Bone marrow (tissue), 2 donors: ENCODE measurements around the gene P2RX3.
"Not testable (repeated sequence)": the region's sequence is repeated elsewhere in the genome, so short reads cannot be mapped to it uniquely, and the experiment has no call there.

Source experiments
- DNase-seq, 2 donors: peaks; one replicate each; lab custom pipeline; 2025; lab: John Stamatoyannopoulos, UW

P2RX3 gene

DNA sequence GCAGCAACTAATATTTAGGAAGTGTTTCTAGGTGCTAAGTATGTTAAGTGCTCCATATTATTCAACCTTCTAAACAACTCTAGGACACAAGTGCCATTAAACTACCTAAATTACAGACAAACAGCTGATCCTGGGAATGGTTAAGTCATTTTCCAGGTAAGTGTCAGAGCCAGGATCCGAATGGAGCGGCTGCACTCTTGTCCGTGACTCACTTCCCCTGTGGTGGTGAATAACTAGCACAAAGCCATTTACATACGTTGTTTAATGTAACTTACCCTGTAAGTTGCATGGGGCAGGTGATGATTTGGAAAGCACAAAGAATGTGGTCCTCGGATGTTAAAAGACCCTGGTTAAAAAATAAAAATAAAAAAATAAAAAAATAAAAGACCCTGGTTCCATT lies 61.1 kb downstream of the P2RX3 start:
- no peak for DNase-seq

DNA sequence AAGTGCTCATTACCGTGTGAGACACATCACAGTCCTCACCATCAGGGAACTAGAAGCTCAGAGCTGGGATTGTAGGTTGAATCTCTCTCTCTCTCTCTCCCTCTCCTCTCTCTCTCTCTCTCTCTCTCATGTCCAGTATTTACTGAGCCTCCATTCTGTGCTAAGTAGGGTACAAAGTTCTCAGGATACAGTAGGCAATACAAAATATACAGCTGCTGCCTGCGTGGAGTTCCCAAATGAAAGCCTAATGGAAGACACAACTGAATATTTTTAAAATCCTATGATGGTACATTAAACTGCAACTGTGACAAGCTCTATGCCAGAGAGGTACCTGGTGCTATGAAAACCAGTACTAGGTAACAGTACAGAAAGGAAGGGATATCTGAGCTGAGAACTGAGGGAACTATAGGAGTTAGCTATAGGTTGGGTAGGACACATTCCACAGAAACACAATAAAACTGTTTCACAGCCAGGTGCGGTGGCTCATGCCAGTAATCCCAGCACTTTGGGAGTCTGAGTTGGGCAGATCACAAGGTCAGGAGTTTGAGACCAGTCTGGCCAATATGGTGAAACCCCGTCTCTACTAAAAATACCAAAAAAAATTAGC lies 61.9 kb downstream of the P2RX3 start:
- DNase-seq, result no peak

DNA sequence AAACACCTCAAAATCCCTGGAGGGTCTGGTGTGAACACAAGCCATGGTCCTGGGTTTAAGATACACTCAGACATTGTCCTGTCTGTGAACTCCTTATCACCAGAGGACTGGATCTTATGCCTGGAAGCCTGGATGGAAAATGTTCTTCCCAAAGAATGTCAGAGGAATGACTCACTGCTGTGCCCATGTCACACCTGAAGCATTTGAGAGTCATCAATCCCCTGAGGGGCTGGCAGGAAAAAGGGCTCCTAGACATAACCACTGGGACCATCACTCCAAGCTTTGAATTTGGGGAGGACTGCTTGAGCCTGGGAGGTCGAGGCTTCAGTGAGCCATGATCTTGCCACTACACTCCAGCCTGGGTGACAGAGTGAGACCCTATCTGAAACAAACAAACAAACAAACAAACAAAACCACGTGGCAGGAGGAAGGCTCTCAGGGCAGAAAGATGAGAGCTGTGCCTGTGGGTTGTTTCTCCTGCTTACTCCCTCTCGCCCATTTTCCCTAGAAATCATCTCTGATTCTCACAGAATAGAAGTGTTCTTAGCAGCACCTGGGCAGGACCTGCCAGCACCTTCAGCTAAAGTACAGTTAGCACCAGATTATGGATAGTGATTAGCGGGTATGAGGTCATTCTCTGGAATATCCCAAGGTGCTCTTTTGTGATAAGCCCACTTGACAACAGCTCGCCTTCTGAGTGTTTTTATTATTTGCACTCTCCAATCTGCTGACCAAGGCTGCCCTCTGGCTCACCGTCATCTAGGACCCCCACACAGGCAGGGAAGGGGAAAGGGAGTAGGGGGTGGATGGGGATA lies 64.2 kb downstream of the P2RX3 start:
- DNase-seq, result no peak

DNA sequence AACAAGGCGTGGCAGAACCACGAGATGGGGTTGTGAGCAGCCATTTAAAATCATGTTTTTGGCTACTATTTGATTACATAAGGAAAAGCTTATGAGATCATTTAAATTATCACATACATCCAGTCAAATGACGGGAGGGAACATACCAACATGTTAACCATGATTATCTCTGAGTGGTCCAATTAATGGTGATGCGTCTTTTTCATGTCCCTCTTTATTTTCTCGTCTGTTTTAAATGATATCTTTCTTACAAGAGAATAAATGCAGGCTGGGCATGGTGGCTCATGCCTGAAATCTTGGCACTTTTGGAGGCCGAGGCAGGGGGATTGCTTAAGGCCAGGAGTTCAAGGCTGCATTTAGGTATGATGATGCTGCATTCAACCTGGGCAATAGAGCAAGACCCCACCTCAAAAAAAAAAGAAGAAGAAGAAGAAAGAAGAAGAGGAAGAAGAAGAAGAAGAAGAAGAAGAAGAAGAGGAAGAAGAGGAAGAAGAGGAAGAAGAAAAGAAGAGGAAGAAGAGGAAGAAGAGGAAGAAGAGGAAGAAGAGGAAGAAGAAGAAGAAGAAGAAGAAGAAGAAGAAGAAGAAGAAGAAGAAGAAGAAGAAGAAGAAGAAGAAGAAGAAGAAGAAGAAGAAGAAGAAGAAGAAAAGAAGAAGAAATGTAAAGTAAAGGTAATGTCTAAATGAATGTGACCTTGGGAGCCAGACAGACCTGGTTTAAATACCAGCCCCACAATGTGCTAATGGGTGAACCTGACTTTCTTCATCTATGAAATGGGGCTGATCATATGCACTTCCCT lies 65.0 kb downstream of the P2RX3 start:
- DNase-seq, result not testable (repeated sequence)

DNA sequence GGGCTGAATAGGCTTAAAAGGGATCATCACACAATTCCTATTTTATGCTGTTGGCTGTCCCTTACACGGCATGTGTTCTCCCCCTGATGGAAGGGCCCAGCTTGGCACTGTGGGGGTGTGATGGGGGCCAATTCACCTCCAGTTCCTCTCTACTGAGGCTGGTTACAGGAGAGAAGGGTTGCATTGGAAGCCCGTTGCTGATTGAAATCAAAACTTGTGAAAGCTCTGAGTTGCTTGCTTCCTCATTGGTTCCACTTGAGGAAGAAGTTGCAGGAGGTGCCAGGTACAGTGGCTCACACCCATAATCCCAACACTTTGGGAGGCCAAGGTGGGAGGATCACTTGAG lies 65.6 kb downstream of the P2RX3 start:
- DNase-seq, result no peak

DNA sequence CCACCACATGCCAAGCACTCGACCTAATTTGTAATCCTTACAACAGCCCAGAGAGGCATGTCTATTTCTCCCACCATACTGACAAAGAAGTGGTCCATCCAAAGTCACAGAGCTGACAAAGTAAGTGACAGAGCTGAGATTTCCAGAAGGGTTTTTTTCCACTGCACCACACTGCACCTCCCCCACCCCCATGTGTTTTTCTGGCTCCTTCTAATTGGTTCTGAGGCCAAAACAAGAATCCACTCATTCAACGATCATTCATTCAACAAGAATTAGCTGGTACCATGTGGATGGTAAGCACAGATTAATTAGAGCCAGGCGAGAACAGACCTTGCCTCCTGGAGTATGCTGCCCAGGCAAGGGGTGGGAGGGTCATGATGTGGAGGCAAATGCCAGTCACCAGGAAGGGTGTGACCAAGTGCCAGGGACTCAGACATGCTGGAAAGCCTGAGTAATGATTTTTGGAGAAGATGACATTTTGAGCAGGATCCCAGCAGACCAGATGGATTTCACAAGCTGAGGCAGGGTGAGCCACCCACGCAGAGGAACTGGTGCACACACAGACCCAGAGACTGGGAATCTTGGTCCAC lies 67.2 kb downstream of the P2RX3 start:
- DNase-seq, result peak in 1 of 2 donors; percentile 7

DNA sequence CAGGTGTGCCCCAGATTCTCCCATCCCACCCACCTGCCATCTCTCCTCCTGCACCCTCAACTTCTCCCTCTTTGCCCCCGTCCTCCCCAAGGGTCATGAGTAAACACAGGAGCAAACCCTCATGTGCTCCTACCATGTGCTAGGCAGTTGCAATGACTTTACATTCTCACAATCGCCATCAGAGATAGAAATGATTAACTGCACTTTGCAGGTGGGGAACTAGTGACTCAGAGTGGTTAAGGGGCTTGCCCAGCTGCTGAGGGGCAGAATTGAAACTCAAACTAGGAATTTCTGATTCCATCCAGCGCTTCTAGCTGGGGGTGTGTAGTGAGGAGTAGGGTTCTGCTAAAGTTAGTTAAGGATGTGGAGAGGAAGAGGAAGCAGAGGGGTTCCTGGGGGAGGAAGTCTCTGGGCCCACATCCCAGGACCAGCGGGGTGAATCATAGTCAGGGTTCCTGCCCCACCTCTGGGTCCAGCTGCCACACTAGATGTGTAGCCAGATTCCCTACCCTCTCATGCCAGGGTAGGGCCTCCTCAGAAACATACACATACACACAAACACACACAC lies 68.3 kb downstream of the P2RX3 start:
- DNase-seq, result peak in 1 of 2 donors; percentile 96

DNA sequence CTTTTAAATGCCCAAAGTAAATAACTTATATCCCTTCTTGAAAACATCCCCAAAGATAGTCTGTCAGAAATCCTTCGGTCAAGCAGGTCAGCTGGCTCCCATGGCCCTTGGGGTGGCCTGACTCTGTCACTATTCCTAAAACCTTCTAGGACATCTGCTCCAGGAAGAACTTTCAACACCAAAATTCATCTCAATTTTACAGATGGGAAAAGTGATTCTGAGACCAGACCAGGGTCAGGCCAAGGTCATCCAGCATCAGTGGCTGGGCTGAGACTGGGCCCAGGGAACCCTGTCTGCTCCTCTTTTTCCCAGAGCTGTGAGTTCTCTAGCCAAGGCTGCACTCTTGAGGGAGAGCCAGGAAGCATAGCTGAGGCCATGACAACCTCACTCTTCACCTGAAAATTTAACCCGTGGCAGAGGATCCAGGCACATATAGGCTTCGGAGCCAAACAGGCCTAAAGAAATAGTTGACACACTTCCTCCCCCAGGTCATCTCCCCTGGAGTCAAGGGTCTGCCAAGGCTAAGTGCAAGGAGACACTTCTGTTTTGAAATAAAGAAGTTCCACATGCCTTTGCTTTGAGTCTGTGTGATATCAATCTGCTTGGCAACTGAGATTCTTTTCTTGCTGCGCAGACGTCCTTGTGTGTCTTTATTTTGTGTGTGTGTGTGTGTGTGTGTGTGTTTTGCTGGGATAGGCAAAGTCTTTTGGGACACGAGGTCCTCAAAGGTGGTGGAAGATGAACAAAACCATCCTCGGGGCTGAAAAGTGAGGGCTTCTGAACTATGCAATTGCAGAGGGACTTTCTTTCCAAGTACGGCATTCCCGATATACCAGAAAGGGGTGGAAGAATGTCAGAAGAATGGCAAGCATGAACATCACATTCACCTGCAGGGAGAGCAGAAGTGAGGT lies 69.1 kb downstream of the P2RX3 start:
- DNase-seq, result no peak

DNA sequence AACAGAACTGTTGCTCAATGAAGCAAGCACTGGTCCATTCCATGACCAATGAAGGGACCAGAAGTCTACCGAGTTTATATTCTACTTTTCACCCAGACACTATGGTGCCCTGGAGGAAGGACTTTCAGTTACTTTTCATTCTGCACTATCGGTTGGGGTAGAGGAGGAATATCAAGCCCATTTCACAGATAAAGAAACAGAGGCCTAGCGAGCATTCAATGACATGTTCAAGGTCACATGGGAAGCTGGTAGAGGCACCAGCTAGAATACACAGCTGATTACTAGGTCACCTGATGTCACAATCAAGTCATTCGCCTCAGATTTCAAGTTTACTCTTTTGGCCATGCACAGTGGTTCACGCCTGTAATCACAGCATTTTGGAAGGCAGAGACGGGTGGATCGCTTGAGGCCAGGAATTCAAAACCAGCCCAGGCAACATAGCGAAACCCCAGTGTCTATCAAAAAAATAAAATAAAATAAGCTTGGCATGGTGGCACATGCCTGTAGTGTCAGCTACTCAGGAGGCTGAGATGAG lies 69.9 kb downstream of the P2RX3 start:
- no peak for DNase-seq

DNA sequence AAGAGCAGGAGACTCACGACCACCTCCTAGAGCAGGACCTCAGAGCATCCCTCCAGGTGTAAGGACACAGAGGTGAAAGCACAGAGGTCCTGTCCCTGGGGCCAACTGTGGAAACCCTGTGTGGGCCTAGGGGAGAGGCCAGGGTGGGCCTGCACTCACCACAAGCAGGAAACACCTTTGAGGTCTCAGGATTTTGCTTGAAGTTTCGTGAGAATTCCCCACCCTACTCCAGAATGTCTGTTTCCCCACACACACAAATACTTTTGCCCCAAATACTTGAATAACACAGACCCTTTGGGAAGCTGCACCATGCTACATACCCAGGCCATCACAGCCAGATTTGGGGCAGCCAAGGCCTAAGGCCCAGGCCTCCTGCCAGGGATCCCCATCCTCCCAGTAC lies 70.6 kb downstream of the P2RX3 start:
- DNase-seq, result no peak

DNA sequence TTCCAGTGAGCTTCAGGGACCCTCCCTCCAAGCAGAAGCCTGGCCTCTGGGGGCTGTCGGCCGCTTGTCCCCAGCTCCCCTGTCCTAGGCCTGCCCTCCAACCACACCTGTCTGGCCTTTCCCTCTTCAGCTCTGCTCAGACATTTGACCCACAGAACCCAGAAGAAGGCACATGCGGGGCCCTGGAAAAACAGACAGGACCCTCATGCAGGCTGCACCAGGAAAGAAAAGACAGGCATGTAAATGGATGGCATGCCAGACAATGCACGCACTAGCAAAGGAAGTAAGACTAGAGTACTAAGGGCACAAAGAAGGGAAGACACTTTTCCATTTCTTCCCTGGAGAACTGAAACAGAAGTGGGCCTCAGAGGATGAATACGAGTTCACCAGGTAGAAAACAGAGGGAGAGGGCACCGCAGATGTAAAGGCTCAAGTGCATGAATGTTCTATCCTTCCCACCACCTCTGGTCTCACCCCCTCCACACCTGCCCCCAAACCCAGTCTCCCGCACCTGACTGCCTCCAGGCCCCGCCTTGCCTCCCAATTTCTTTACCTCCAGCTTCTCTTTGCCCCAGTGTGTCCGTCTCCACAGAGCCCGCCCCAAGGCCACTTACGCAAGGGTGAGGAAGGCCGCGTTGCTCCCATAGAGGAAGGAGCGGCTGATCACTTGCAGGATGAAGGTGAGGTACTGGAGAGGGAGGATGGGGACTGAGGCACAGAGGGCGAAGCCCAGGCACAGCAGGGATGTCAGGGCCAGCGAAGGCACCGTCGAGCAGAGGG lies 71.4 kb downstream of the P2RX3 start:
- DNase-seq, result no peak

DNA sequence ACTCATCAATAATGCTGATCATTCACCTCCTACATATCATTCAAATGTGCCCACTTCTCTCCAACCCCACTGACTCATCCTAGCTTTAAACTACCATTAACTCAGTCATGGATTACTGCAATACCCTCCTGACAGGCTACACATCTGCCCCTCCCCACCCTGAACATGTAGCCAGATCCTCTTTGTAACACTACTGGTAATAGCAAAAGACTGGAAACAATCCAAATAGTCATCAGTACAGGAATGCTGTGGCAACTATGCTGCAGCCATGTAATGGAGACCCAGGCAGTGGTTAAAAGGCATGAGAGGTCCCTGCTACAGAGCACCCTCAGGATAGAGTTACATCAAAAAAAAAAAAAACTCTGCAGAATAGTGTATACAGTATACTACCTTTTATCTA lies 72.1 kb downstream of the P2RX3 start:
- DNase-seq, result no peak

DNA sequence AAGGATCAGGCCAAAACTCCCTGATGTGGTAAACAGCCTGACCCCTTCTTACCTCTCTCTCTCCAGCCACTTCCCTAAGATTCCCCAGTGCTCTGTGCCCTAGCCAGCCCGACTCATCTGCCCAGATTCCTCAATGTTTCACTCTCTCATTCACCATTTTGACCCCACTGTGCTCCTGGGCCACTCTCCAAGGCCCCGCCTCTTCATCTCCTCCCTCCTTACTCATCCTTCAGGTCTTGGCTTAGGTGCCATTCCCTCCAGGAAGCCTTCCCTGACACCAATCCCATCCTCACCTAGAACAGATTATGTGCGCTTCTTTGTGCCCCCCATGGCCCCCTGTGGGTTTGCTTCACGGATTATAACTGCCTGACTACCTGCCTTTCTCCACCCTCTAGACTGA lies 75.5 kb downstream of the P2RX3 start:
- no peak for DNase-seq

DNA sequence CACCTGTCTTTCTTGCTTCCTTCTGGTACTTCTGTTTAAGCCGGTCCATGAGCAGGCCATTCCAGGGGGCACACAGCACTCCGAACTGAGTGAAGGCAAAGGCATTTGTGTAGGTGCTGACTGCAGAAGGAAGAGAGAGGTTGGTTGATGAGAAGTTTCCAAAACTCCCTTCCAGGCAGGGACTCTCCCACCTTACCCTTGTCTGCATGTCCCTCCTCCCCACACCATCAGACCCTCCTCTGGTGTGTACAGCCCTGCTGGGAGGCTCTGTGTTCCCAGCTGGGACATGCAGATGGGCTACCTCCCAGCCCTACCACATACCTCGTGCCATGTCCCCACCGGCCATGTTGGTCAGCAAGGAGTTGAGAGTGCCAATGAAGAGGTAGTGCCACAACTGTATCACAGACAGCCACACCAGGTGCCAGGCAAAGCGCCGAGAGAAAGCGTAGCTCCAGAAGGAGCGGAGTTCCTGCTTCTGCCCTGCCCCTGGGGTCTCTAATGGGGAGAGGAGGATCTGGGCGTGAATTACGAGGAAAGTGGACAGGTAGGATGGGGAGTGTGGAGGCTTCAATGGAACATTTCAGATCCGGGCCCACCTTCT lies 76.6 kb downstream of the P2RX3 start:
- no peak for DNase-seq

DNA sequence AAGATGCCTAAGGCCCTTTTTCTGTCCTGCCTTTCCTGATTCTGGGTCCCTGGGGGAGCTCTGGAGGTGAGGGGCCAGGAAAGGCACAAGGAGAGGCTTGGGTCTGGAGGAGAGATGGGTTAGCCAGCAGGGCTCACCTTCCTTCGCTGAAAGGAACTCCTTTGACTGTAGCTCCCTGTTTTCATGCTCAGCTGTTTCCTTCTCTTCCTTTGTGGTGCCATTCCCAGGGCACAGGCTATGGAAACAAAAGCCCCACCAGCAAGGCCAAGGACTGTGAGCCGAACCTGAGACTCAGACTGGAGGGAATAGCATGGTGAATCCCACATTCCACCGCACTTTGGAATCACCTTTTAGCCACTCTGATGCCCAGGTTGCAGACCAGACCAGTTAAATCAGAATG lies 78.3 kb downstream of the P2RX3 start:
- DNase-seq, result no peak

DNA sequence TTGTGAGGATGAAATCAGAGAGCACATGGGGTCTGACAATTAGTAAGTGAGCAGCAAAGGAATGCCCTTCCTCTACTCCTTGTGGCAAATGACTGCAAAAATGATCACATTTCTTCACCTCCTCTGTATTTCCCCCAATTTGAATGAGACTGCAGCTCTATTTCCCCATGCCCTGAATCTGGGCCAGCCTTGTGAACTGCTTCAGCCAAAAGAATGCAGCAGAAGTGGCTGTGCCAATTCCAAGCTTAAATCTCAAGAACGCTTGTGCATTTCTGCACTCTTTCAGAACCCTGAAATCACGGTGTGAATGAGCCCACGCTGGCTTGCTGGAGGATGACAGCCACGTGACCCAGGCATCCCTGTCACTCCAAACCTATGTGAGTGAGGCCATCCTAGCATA lies 78.9 kb downstream of the P2RX3 start:
- DNase-seq, result no peak

DNA sequence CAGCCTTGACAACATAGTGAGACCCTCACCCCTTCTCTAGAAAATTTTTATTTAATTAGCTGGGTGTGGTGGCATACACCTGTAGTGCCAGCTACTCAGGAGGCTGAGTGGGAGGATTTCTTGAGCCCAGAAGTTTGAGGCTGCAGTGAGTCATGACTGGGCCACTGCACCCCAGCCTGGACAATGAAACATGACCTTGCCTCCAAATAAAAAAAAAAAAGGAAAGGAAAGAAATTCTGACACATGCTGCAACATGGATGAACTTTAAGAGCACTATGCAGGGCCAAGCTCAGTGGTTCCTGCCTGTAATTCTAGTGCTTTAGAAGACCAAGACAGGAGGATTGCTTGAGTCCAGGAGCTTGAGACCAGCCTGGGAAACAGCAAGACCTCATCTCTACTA lies 80.0 kb downstream of the P2RX3 start:
- no peak for DNase-seq

DNA sequence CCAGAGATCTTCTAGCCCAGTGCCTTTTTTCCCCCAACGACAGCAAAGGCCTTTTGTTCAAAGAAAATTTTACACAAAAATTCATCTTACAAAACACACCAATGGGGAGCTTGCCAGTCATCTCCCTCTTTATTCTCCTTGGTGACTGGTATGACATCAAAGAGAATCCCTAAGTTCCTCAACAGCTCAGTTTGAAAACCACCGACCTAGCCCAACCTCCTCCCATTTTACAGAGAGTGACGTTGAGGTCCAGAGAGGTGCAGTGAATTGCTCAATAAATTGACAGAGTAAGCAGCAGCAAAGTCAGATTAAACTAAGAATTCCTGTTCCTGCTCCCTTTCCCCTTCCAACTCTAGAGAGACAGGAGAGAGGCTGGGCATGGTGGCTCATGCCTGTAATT lies 81.0 kb downstream of the P2RX3 start:
- no peak for DNase-seq

DNA sequence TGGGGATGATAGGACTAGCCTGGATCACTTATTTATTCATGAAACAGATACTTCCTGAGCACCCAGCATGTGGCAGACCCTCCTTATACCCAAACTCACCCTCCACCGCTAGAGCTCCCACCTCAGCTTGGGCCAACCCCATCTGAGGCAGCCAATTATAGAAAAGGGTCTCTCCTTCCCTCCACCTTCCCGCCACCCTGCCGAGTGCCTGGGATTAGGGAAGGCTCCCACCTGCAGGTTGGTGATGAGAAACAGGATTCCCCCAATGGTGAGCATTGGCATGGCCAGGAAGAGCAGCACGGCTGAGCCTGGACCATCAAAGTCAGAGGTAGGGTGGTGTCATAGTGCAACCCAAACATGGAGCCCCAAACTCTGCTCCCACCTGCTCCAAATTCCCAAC lies 82.9 kb downstream of the P2RX3 start:
- DNase-seq, result no peak

DNA sequence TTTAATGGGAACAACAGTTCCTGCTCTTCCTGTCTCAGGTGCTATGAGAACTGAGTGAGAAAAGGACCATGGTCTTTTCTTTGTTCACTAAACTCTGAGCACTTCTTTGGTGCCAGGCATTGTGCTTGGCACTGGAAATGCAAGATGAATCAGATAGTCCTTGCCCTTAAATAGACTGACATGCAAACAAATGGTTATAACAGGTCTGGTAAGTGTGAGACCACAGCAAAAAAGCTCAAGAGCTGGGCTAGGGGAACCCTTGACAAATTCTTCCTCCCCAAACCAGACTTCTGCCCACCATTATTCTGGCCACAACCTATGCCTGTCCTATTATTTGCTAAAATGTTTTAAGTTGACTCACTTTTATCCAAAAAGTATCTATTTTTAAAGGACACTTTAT lies 83.7 kb downstream of the P2RX3 start:
- no peak for DNase-seq
